Kidney epithelial cell (primary cell): ENCODE results near the gene PDLIM7. TPM values are rescaled to one million over a fixed set of nuclear protein-coding genes. Genes with fewer than 3 reads are reported as not detected.

Experiments
- DNase-seq: peaks from one replicate; pipeline ENCODE4 v3.0.0-alpha.2; 2010; ENCODE audit warnings: low read depth
- H3K27me3 ChIP-seq: 2 replicates; pipeline ENCODE4 v1.6.0; 2011; ENCODE audit warnings: low read length; ENCODE audit not compliant: control insufficient read depth, insufficient read depth
- H3K36me3 ChIP-seq: 2 replicates; pipeline ENCODE4 v1.5.1; 2011; ENCODE audit warnings: low read length; ENCODE audit not compliant: control insufficient read depth, insufficient read depth
- H3K4me3 ChIP-seq: 2 replicates; pipeline ENCODE4 v1.5.1; 2011; ENCODE audit warnings: low read depth, mild to moderate bottlenecking, control low read depth, low read length
- total RNA-seq: library from RNA; depleted of rRNA; stranded (reverse); fragments of >200 nt; gene quantifications from 2 replicates; pipeline ENCODE4 v1.2.3, GENCODE V29; 2015
- TF ChIP-seq, protein P1 (sequence below): IDR thresholded peaks from 2 replicates; pipeline ENCODE4 v1.5.1; 2011; ENCODE audit warnings: mild to moderate bottlenecking, moderate library complexity, low read length, control low read depth, inconsistent platforms; ENCODE audit not compliant: insufficient read depth, poor library complexity, severe bottlenecking

The PDLIM7 gene
- total RNA-seq, 1 donor from 2014 or later, result 467 TPM

DNA sequence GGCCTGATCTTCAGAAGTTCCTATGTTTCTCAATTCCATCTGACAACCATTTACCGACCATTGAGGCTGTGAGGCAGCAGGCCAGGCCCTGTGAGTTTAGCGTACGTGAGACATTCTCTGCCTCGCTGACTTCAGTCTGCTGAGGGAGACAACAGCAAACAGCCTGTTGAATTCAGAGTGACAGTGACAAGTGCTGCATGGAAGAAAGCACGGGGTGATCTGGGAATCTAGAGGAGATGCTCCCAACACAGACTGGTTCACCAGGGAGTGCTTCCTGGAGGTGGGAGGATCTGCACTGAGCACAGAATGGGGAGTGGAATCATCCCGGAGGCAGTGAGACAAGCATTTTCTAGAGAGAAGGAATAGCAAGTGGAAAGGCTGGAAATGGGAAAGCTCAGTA, 29.4 kb upstream of the PDLIM7 start:
- no peaks in the 10 kb centered on the region for H3K27me3 ChIP-seq
- DNase-seq, result no peak
- TF ChIP-seq, protein P1, sequence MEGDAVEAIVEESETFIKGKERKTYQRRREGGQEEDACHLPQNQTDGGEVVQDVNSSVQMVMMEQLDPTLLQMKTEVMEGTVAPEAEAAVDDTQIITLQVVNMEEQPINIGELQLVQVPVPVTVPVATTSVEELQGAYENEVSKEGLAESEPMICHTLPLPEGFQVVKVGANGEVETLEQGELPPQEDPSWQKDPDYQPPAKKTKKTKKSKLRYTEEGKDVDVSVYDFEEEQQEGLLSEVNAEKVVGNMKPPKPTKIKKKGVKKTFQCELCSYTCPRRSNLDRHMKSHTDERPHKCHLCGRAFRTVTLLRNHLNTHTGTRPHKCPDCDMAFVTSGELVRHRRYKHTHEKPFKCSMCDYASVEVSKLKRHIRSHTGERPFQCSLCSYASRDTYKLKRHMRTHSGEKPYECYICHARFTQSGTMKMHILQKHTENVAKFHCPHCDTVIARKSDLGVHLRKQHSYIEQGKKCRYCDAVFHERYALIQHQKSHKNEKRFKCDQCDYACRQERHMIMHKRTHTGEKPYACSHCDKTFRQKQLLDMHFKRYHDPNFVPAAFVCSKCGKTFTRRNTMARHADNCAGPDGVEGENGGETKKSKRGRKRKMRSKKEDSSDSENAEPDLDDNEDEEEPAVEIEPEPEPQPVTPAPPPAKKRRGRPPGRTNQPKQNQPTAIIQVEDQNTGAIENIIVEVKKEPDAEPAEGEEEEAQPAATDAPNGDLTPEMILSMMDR, result no peak
- H3K4me3 ChIP-seq, result no peak overlapping the region
- peaks cover 5% of the 10 kb centered on the region for H3K36me3 ChIP-seq

DNA sequence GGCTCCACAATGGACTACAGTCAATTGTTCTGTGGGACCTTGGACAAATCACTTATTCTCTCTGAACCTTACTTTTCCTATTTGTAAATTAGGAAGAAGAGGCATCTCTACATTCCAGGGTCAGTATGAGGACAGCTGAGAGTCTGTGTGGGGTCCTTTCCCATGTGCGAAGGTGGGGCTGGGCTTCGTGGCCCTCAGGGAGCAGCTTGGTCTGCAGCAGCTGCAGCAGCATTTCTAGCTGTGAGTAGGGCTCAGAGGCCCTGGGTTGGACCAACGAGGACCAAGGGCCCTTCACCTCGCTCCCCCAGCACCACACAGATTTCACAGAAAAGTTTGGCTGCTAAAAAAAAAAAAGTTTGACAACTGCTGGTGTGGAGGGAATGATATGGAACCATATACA, 28.8 kb upstream of the PDLIM7 start:
- no peak for DNase-seq
- Histone ChIP-seq H3K36me3 (peaks cover 5% of the 10 kb centered on the region), H3K27me3 (no peaks in the 10 kb centered on the region), H3K4me3 (no peak overlapping the region)
- TF ChIP-seq, protein P1, result no peak

DNA sequence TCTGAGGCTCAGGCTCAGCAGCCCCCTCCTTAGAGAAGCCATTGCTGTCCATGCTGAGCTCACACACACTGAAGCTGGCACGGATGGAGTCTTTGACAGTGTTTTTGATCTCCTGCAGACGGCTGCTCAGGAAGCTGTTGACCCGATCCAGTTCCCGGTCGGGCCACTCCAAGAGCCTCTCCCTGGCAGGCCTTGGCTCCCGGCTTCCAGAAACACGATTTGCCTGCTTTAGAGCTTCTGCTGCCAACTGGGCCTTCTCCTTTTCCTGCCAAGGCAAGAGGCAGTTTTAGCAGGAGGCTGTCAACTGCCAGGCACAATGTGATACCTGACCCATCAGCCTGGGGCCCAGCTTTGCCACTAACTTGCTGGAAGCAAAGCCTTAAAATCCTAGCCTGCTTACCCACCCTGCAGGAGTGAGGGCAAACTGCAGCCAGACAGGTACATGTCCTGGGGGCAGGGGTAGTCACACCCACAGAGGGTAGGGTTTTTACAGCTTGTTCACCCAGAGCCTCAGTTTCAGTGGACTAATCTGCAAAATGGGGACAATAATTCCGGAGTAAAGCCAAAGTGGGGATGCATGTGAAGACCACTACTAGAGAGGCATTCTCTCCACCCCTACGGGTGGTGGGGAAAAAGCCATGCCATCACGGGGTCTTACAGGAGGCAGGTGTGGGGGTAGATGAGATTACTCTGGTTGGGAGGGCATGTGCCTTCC, 27.7 kb upstream of the PDLIM7 start:
- H3K27me3 ChIP-seq, result no peaks in the 10 kb centered on the region
- DNase-seq, result no peak
- H3K36me3 ChIP-seq, result peaks cover 1% of the 10 kb centered on the region
- no peak overlapping the region for H3K4me3 ChIP-seq
- TF ChIP-seq, protein P1, result no peak

- DNase-seq, result no peak
- no peak overlapping the region for H3K4me3 ChIP-seq
- H3K36me3 ChIP-seq, result peaks cover 2% of the 10 kb centered on the region
- TF ChIP-seq, protein P1, result no peak
- H3K27me3 ChIP-seq, result no peaks in the 10 kb centered on the region
Measured at GRCh38 chr5:177524539-177524900, 27.1 kb upstream of the PDLIM7 start.

DNA sequence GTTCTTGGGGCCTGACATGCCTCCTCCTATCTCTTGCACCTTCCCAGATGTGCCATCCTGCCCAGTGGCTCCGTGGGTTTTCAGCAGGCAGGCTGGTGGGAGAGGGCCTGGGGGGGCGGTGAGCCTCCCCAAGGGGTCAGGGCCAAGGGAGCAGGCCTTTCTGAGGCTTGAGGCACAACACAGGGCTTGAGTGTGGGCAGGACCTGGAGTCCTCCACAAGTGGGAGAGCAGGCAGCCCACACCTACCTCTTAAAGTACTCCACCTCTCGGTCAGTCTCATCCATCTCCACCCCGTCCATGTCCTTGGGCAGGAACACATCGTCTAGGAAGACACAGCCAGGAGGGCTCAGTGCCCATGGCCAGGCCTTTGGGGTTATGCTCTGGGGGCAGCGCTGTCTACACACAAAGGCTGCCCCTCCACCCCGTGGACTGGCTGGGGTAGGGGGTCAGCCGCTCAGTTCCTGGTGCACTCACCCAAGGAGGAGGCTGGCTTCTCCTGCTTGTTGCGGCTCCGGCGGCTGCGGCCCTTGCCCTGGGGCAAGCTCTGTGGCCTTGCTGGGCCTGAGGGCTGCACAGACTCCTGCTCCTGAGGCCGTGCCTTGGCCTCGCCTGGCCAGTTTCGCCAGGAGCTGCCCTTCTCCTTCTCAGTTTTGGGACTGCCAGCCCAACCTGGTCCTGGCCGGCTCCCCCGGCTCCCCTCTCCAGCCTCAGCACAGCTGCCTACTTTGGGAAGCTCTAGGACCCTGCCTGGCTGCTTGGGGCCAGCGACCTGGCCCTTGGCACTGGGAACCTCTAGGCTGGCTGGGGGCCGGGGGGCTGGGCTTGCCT, 26.5 kb upstream of the PDLIM7 start:
- TF ChIP-seq, protein P1, result no peak
- DNase-seq, result no peak
- Histone ChIP-seq H3K36me3 (peaks cover 4% of the 10 kb centered on the region), H3K4me3 (no peak overlapping the region), H3K27me3 (no peaks in the 10 kb centered on the region)
